Loucy (cell line): ENCODE data around the gene SOX4.

Source experiments
- CTCF ChIP-seq: fragments of 200-600 bp; sonication (generic); conservative IDR thresholded peaks from 2 replicates; pipeline ENCODE4 v1.5.1; 2014; ENCODE audit warnings: mild to moderate bottlenecking, antibody characterized with exemption, low read length
- EZH2phosphoT487 ChIP-seq: fragments of 200-600 bp; IDR thresholded peaks from 2 replicates; pipeline ENCODE4 v1.6.1; 2018; ENCODE audit warnings: antibody characterized with exemption, mild to moderate bottlenecking, moderate library complexity, borderline replicate concordance

GRCh38 chr6:21598674-21599023, 5.1 kb downstream of the SOX4 start:
- TF ChIP-seq CTCF (no peak), EZH2phosphoT487 (no peak)
